ENCODE results near the gene GRB10.

GRB10 gene

GRCh38 chr7:50718876-50719275, 63.8 kb downstream of the GRB10 start:
- no peak for DNase-seq

- DNase-seq = no peak
These were observed 64.4 kb downstream of the GRB10 start for GRCh38 chr7:50718311-50718710.

- no peak for DNase-seq
These were observed 65.5 kb downstream of the GRB10 start for GRCh38 chr7:50717181-50717580.

- no peak for DNase-seq
These were observed 67.8 kb downstream of the GRB10 start for GRCh38 chr7:50714857-50715256.

- no peak for DNase-seq
These were observed 69.4 kb downstream of the GRB10 start for GRCh38 chr7:50713123-50713965.

GRCh38 chr7:50712252-50713122, 70.2 kb downstream of the GRB10 start:
- DNase-seq = no peak

GRCh38 chr7:50711271-50712175, 71.2 kb downstream of the GRB10 start:
- no peak for DNase-seq

GRCh38 chr7:50710441-50711154, 72.1 kb downstream of the GRB10 start:
- no peak for DNase-seq

- DNase-seq = no peak
These were observed 73.5 kb downstream of the GRB10 start for GRCh38 chr7:50709151-50709550.

- no peak for DNase-seq
These were observed 75.3 kb downstream of the GRB10 start for GRCh38 chr7:50707236-50708006.

- DNase-seq = no peak
These were observed 76.2 kb downstream of the GRB10 start for GRCh38 chr7:50706469-50706937.

- no peak for DNase-seq
These were observed 77.9 kb downstream of the GRB10 start for GRCh38 chr7:50704844-50705243.

GRCh38 chr7:50703654-50704053, 79.0 kb downstream of the GRB10 start:
- no peak for DNase-seq

- no peak for DNase-seq
These were observed 83.6 kb downstream of the GRB10 start for GRCh38 chr7:50699143-50699542.

- DNase-seq = no peak
These were observed 84.9 kb downstream of the GRB10 start for GRCh38 chr7:50697748-50698147.

GRCh38 chr7:50696810-50697582, 85.7 kb downstream of the GRB10 start:
- peak; percentile 7 for DNase-seq

- no peak for DNase-seq
These were observed 87.7 kb downstream of the GRB10 start for GRCh38 chr7:50695026-50695425.

- DNase-seq = no peak
These were observed 89.1 kb downstream of the GRB10 start for GRCh38 chr7:50693455-50694130.

GRCh38 chr7:50690541-50691011, 92.1 kb downstream of the GRB10 start:
- no peak for DNase-seq

GRCh38 chr7:50688226-50688590, 94.5 kb downstream of the GRB10 start:
- no peak for DNase-seq
